Astrocyte of the hippocampus (primary cell): Measurements from ENCODE around the gene RPS3.
"Not testable (repeated sequence)": the region's sequence is repeated elsewhere in the genome, so short reads cannot be mapped to it uniquely, and the experiment has no call there.

Source experiments
- DNase-seq: peaks from one replicate; pipeline ENCODE4 v3.0.0; 2011; ENCODE audit warnings: low read depth, low spot score

The RPS3 gene

GRCh38 chr11:75380245-75380644 is 19.1 kb upstream of the RPS3 start:
- no peak for DNase-seq

- peak; percentile 31 for DNase-seq
These were observed 18.4 kb upstream of the RPS3 start for GRCh38 chr11:75380716-75381420.

GRCh38 chr11:75383246-75383645 is 16.1 kb upstream of the RPS3 start:
- no peak for DNase-seq

GRCh38 chr11:75384438-75385080 is 14.8 kb upstream of the RPS3 start:
- DNase-seq, result peak; percentile 82

GRCh38 chr11:75386942-75387630 is 12.2 kb upstream of the RPS3 start:
- peak; percentile 46 for DNase-seq

- no peak for DNase-seq
These were observed 11.5 kb upstream of the RPS3 start for GRCh38 chr11:75387736-75388294.

GRCh38 chr11:75388386-75389275 is 10.7 kb upstream of the RPS3 start:
- peak; percentile 86 for DNase-seq

- no peak for DNase-seq
These were observed 10.1 kb upstream of the RPS3 start for GRCh38 chr11:75389276-75389605.

- DNase-seq, result no peak
These were observed 9.4 kb upstream of the RPS3 start for GRCh38 chr11:75389925-75390324.

GRCh38 chr11:75394085-75394840 is 5.1 kb upstream of the RPS3 start:
- DNase-seq, result no peak

- DNase-seq, result no peak
These were observed 412 bp upstream of the RPS3 start for GRCh38 chr11:75398906-75399305.

- peak; percentile 37 for DNase-seq
These were observed 988 bp downstream of the RPS3 start for GRCh38 chr11:75400146-75400865.

- no peak for DNase-seq
These were observed 2.9 kb downstream of the RPS3 start for GRCh38 chr11:75402002-75402773.

- DNase-seq, result no peak
These were observed 3.7 kb downstream of the RPS3 start for GRCh38 chr11:75403037-75403436.

- no peak for DNase-seq
These were observed 4.8 kb downstream of the RPS3 start for GRCh38 chr11:75403983-75404658.

GRCh38 chr11:75406338-75406777 is 7.0 kb downstream of the RPS3 start:
- no peak for DNase-seq

GRCh38 chr11:75408957-75409219 is 9.6 kb downstream of the RPS3 start:
- no peak for DNase-seq

- not testable (repeated sequence) for DNase-seq
These were observed 10.7 kb downstream of the RPS3 start for GRCh38 chr11:75409971-75410370.

GRCh38 chr11:75413146-75413545 is 13.8 kb downstream of the RPS3 start:
- DNase-seq, result not testable (repeated sequence)
